PC-3 (cell line): ENCODE results near the gene TMEM114. TPM values are rescaled to one million over a fixed set of nuclear protein-coding genes. Genes with fewer than 3 reads are reported as not detected.

Experiments used
- ATAC-seq: fragments of 200-7000 bp; cut with Tn5 transposase; 2 replicates; pipeline ENCODE4 v1.9.1; 2020; ENCODE audit warnings: mild to moderate bottlenecking, moderate library complexity
- BruUV-seq: library from RNA; stranded (reverse); fragments of 400-500 nt; replicated peaks from 2 replicates; lab custom pipeline; 2021; lab: Mats Ljungman, UMichigan
- CTCF ChIA-PET: fragments of 300-600 bp; sonication (Branson Sonifier 250); formaldehyde crosslinking; loops from one replicate; lab custom pipeline; 2022; ENCODE audit warnings: antibody characterized with exemption; lab: Charles Lee
- POLR2A ChIA-PET: fragments of 300-600 bp; sonication (Branson Sonifier 250); formaldehyde crosslinking; loops from one replicate; lab custom pipeline; 2022; ENCODE audit warnings: antibody characterized with exemption; ENCODE audit not compliant: unreplicated experiment; lab: Charles Lee
- DNase-seq: peaks from one replicate; pipeline ENCODE4 v3.0.0-alpha.2; 2015
- H2AFZ ChIP-seq: fragments of 300-600 bp; sonication (generic); 2 replicates; pipeline ENCODE4 v1.6.0; 2016; ENCODE audit warnings: antibody characterized with exemption, low read length
- H3F3A ChIP-seq: fragments of 300-600 bp; sonication (generic); one replicate; pipeline ENCODE4 v1.6.0; 2017; ENCODE audit warnings: antibody characterized with exemption, low read length, control low read depth, mild to moderate bottlenecking; ENCODE audit not compliant: unreplicated experiment
- H3K27ac ChIP-seq: fragments of 300-600 bp; sonication (generic); 2 replicates; pipeline ENCODE4 v1.5.1; 2016; ENCODE audit warnings: mild to moderate bottlenecking, low read length
- H3K27me3 ChIP-seq: fragments of 300-600 bp; sonication (generic); 2 replicates; pipeline ENCODE4 v1.6.1; 2016; ENCODE audit warnings: low read length, mixed read lengths
- H3K36me3 ChIP-seq: fragments of 300-600 bp; sonication (generic); 2 replicates; pipeline ENCODE4 v1.6.1; 2016; ENCODE audit warnings: low read depth, mixed run types, low read length, mixed read lengths
- H3K4me1 ChIP-seq: fragments of 300-600 bp; sonication (generic); 2 replicates; pipeline ENCODE4 v1.5.1; 2016; ENCODE audit warnings: low read length; ENCODE audit not compliant: insufficient read depth
- H3K4me2 ChIP-seq: fragments of 300-600 bp; sonication (generic); 2 replicates; pipeline ENCODE4 v1.6.0; 2016; ENCODE audit warnings: low read length
- H3K4me3 ChIP-seq: fragments of 300-600 bp; sonication (generic); 2 replicates; pipeline ENCODE4 v1.5.1; 2016; ENCODE audit warnings: mild to moderate bottlenecking, low read length, mixed read lengths
- H3K79me2 ChIP-seq: fragments of 300-600 bp; sonication (generic); 2 replicates; pipeline ENCODE4 v1.6.1; 2017; ENCODE audit warnings: low read length, mixed read lengths
- H3K9ac ChIP-seq: fragments of 300-600 bp; sonication (generic); 2 replicates; pipeline ENCODE4 v1.6.0; 2016; ENCODE audit warnings: mild to moderate bottlenecking, low read length
- H3K9me2 ChIP-seq: fragments of 300-600 bp; sonication (generic); replicated peaks from 2 replicates; pipeline ENCODE4 v1.6.1; 2016; ENCODE audit warnings: mixed run types, low read length, mixed read lengths
- H3K9me3 ChIP-seq: fragments of 300-600 bp; sonication (generic); 2 replicates; pipeline ENCODE4 v1.6.1; 2016; ENCODE audit warnings: low read length, mixed read lengths
- H4K20me1 ChIP-seq: fragments of 300-600 bp; sonication (generic); 2 replicates; pipeline ENCODE4 v1.6.1; 2016; ENCODE audit warnings: low read length, mixed read lengths
- EZH2 ChIP-seq: fragments of 300-600 bp; sonication (generic); IDR thresholded peaks from one replicate; pipeline ENCODE4 v1.6.1; 2017; ENCODE audit warnings: antibody characterized with exemption, mild to moderate bottlenecking, low read length; ENCODE audit not compliant: unreplicated experiment
- EZH2phosphoT487 ChIP-seq: fragments of 300-600 bp; sonication (generic); IDR thresholded peaks from 2 replicates; pipeline ENCODE4 v1.6.1; 2018; ENCODE audit warnings: mild to moderate bottlenecking, antibody characterized with exemption, low read length, borderline replicate concordance
- intact Hi-C: fragments of 100-400 bp; cut with micrococcal nuclease; formaldehyde crosslinking; loops from 2 replicates; pipeline ENCODE4 v1.9.0; 2023
- total RNA-seq: library from RNA; depleted of rRNA; stranded (reverse); fragments of >200 nt; gene quantifications from 2 replicates; pipeline ENCODE4 v1.2.3, GENCODE V29; 2014
- TF ChIP-seq, protein P1 (sequence below): fragments of 300-600 bp; sonication (generic); conservative IDR thresholded peaks from 2 replicates; pipeline ENCODE4 v1.5.1; 2017; ENCODE audit warnings: antibody characterized with exemption, low read depth, mild to moderate bottlenecking, low read length

Gene TMEM114
- total RNA-seq, 1 experiment from 2014 or later: not detected

DNA sequence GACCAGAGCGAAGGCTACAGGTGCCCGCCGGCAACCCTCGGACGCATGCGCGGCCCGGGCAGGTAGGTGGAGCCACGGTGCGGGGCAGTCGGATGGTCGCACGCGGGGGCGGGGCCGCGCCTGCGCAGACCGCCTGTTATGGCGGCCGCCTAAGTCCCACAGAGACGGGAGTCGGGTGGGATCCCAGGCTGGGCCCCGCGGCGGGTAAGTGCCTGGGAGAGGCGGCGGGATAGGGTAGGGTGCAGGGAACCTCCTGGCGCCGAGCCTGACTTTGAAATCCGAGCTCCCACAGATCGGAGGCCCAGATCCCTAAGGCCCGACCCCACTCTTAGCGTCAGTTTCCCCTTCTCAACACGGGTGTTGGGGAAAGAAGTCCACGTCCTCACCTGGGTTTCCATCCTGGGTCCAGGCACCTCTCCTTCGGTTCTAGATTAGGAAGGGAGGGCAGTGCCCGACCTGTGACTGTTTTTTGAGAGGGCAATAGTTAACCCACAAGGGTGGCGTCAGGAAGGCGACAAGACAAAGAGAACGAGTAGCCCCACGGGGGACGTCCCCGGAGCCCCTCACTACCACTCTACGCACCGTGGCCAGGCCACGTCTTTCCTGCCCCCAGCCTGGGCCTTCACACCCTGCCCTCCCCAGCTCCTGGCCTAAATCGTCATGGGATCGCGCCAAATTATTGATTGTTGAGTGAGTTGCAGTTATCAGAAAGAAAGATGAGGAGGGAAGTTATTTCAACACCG is 31.4 kb upstream of the TMEM114 start, which contains the start of gene METTL22:
Gene METTL22 (plus strand): TSS at position 127 of the 743 bp plus-strand sequence. CDS start 3,968 bp downstream, outside the sequence.
- peak within 1 kb of the TSS; percentile 87 for H3K4me2 ChIP-seq
- peaks cover 8% of the 10 kb centered on the region for H3K4me1 ChIP-seq
- peak within 1 kb of the TSS; percentile 80 for H3K4me3 ChIP-seq
- TF ChIP-seq, protein P1, sequence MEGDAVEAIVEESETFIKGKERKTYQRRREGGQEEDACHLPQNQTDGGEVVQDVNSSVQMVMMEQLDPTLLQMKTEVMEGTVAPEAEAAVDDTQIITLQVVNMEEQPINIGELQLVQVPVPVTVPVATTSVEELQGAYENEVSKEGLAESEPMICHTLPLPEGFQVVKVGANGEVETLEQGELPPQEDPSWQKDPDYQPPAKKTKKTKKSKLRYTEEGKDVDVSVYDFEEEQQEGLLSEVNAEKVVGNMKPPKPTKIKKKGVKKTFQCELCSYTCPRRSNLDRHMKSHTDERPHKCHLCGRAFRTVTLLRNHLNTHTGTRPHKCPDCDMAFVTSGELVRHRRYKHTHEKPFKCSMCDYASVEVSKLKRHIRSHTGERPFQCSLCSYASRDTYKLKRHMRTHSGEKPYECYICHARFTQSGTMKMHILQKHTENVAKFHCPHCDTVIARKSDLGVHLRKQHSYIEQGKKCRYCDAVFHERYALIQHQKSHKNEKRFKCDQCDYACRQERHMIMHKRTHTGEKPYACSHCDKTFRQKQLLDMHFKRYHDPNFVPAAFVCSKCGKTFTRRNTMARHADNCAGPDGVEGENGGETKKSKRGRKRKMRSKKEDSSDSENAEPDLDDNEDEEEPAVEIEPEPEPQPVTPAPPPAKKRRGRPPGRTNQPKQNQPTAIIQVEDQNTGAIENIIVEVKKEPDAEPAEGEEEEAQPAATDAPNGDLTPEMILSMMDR: no peak
- TF ChIP-seq EZH2phosphoT487 (no peak), EZH2 (no peak)
- H3K9ac ChIP-seq: peak within 1 kb of the TSS; percentile 90
- intact Hi-C loops: loop anchor here (5.0 kb wide), 1 partner anchor 54 kb away; no protein-coding TSS in a partner anchor
- no peak within 1 kb of the TSS for H3K27ac ChIP-seq
- H3K79me2 ChIP-seq: peaks cover 26% of the 10 kb centered on the region
- no peaks in the 10 kb centered on the region for H3K27me3 ChIP-seq
- H3F3A ChIP-seq: no peaks in the 10 kb centered on the region
- no peaks in the 10 kb centered on the region for H3K9me2 ChIP-seq
- DNase-seq (peak; percentile 82), ATAC-seq (peak; percentile 97)
- ChIA-PET CTCF (no interaction called here), POLR2A (no interaction called here)
- H2AFZ ChIP-seq: peak within 1 kb of the TSS; percentile 82
- H3K9me3 ChIP-seq: no peaks in the 10 kb centered on the region
- H4K20me1 ChIP-seq: no peaks in the 10 kb centered on the region
- no peaks in the 10 kb centered on the region for H3K36me3 ChIP-seq
- BruUV-seq: TSS peak; percentile 70

- ChIA-PET CTCF (no interaction called here), POLR2A (no interaction called here)
- Histone ChIP-seq H3K27ac (no peak overlapping the region), H2AFZ (peak overlapping the region; percentile 82), H3K79me2 (peaks cover 26% of the 10 kb centered on the region), H3F3A (no peaks in the 10 kb centered on the region), H3K4me2 (peak overlapping the region; percentile 87), H3K36me3 (no peaks in the 10 kb centered on the region), H3K9me2 (no peaks in the 10 kb centered on the region), H3K9ac (peak overlapping the region; percentile 90), H3K4me3 (peak overlapping the region; percentile 80), H3K27me3 (peaks cover 2% of the 10 kb centered on the region; the same call in 1 of the 2 replicates), H3K4me1 (peaks cover 8% of the 10 kb centered on the region), H4K20me1 (no peaks in the 10 kb centered on the region), H3K9me3 (no peaks in the 10 kb centered on the region)
- TF ChIP-seq EZH2phosphoT487: no peak
- TF ChIP-seq, protein P1: no peak
- no peak for TF ChIP-seq EZH2
- DNase-seq (no peak), ATAC-seq (no peak)
- intact Hi-C loops: loop anchor here (5.0 kb wide), 1 partner anchor 54 kb away; no protein-coding TSS in a partner anchor
- no TSS peak for BruUV-seq
Measured at GRCh38 chr16:8621222-8621571, 30.9 kb upstream of the TMEM114 start.

- H3K4me1 ChIP-seq: peaks cover 8% of the 10 kb centered on the region
- no peak overlapping the region for H2AFZ ChIP-seq
- H3K9ac ChIP-seq: no peak overlapping the region
- ATAC-seq: no peak
- H3K27ac ChIP-seq: no peak overlapping the region
- H3K4me3 ChIP-seq: no peak overlapping the region
- H3K79me2 ChIP-seq: peaks cover 26% of the 10 kb centered on the region
- ChIA-PET CTCF (no interaction called here), POLR2A (no interaction called here)
- H4K20me1 ChIP-seq: no peaks in the 10 kb centered on the region
- intact Hi-C loops: loop anchor here (5.0 kb wide), 1 partner anchor 53 kb away; no protein-coding TSS in a partner anchor
- no TSS peak for BruUV-seq
- no peaks in the 10 kb centered on the region for H3K9me2 ChIP-seq
- no peaks in the 10 kb centered on the region for H3F3A ChIP-seq
- H3K27me3 ChIP-seq: peaks cover 5% of the 10 kb centered on the region; the same call in 1 of the 2 replicates
- no peaks in the 10 kb centered on the region for H3K9me3 ChIP-seq
- TF ChIP-seq EZH2 (no peak), EZH2phosphoT487 (no peak)
- TF ChIP-seq, protein P1: no peak
- no peak overlapping the region for H3K4me2 ChIP-seq
- H3K36me3 ChIP-seq: no peaks in the 10 kb centered on the region
- no peak for DNase-seq
Measured at GRCh38 chr16:8620535-8620934, 30.2 kb upstream of the TMEM114 start.
